ENCODE results near the gene CPA2.
A peak's percentile ranks its signal among the peaks of the same experiment; 100 is the strongest.
"Not testable (repeated sequence)": the region's sequence is repeated elsewhere in the genome, so short reads cannot be mapped to it uniquely, and the experiment has no call there.

The CPA2 gene

GRCh38 chr7:130266258-130266960, at the start of gene CPA2:
TSS of gene CPA2 (plus strand) at chr7:130266863. CDS start at chr7:130266882, 19 bp downstream.
- DNase-seq = no peak

GRCh38 chr7:130218806-130219620, 47.6 kb upstream of the CPA2 start:
- DNase-seq = no peak

- DNase-seq = no peak
Observed at GRCh38 chr7:130219871-130220270, 46.8 kb upstream of the CPA2 start.

GRCh38 chr7:130221746-130222145, 44.9 kb upstream of the CPA2 start:
- no peak for DNase-seq

- DNase-seq = peak; percentile 78
Observed at GRCh38 chr7:130223646-130224045, 43.0 kb upstream of the CPA2 start.

GRCh38 chr7:130224210-130224609, 42.5 kb upstream of the CPA2 start:
- no peak for DNase-seq

GRCh38 chr7:130224923-130225322, 41.7 kb upstream of the CPA2 start:
- peak; percentile 44 for DNase-seq

GRCh38 chr7:130226333-130226732, 40.3 kb upstream of the CPA2 start:
- no peak for DNase-seq

GRCh38 chr7:130227883-130228575, 38.6 kb upstream of the CPA2 start:
- no peak for DNase-seq

GRCh38 chr7:130228840-130229502, 37.7 kb upstream of the CPA2 start:
- DNase-seq = peak; percentile 37

- DNase-seq = not testable (repeated sequence)
Observed at GRCh38 chr7:130229981-130230380, 36.7 kb upstream of the CPA2 start.

- DNase-seq = no peak
Observed at GRCh38 chr7:130231792-130232191, 34.9 kb upstream of the CPA2 start.

GRCh38 chr7:130232209-130232608, 34.5 kb upstream of the CPA2 start:
- no peak for DNase-seq

- no peak for DNase-seq
Observed at GRCh38 chr7:130234078-130234477, 32.6 kb upstream of the CPA2 start.

GRCh38 chr7:130236361-130236760, 30.3 kb upstream of the CPA2 start:
- not testable (repeated sequence) for DNase-seq

- no peak for DNase-seq
Observed at GRCh38 chr7:130240240-130240639, 26.4 kb upstream of the CPA2 start.

- peak; percentile 60 for DNase-seq
Observed at GRCh38 chr7:130242198-130243014, 24.3 kb upstream of the CPA2 start.

- peak; percentile 71 for DNase-seq
Observed at GRCh38 chr7:130243486-130243885, 23.2 kb upstream of the CPA2 start.

GRCh38 chr7:130246491-130246890, 20.2 kb upstream of the CPA2 start:
- not testable (repeated sequence) for DNase-seq

- DNase-seq = not testable (repeated sequence)
Observed at GRCh38 chr7:130248842-130249241, 17.8 kb upstream of the CPA2 start.

- not testable (repeated sequence) for DNase-seq
Observed at GRCh38 chr7:130249626-130250025, 17.0 kb upstream of the CPA2 start.

- DNase-seq = peak; percentile 35
Observed at GRCh38 chr7:130254555-130254954, 12.1 kb upstream of the CPA2 start.
